A673 (cell line): Measurements from ENCODE around the gene OVCH1.

Experiments
- EZH2 ChIP-seq: fragments of 200-600 bp; sonication (generic); IDR thresholded peaks from 2 replicates; pipeline ENCODE4 v1.6.1; 2017; ENCODE audit warnings: borderline replicate concordance, low read depth, mild to moderate bottlenecking, mixed read lengths, antibody characterized with exemption, low read length; ENCODE audit not compliant: poor library complexity, severe bottlenecking
- TF ChIP-seq, protein P1 (sequence below): fragments of 300-800, 200-600 bp; sonication (generic); conservative IDR thresholded peaks from 2 replicates; pipeline ENCODE4 v1.5.1; 2017; ENCODE audit warnings: low read depth, mild to moderate bottlenecking, antibody characterized with exemption, low read length, moderate library complexity, mixed read lengths

DNA sequence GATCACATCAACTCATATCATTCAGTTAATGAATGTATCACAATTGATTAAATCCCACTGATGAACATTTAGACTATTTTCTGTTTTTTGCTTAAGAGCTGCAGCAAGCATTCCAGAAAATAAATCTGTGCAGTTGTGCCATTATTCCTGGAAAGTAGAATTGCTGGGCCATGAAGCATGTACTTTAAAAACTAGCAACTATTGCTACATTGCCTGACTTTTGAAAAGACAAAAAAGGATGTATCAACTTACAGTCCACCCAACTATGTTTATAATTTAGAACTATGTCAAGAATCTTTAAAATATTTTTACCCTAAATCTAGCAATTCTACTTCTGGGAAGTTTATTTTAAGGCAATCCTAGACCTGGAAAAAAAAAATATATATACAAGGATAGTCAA is 83.1 kb downstream of the OVCH1 start:
- TF ChIP-seq, protein P1, sequence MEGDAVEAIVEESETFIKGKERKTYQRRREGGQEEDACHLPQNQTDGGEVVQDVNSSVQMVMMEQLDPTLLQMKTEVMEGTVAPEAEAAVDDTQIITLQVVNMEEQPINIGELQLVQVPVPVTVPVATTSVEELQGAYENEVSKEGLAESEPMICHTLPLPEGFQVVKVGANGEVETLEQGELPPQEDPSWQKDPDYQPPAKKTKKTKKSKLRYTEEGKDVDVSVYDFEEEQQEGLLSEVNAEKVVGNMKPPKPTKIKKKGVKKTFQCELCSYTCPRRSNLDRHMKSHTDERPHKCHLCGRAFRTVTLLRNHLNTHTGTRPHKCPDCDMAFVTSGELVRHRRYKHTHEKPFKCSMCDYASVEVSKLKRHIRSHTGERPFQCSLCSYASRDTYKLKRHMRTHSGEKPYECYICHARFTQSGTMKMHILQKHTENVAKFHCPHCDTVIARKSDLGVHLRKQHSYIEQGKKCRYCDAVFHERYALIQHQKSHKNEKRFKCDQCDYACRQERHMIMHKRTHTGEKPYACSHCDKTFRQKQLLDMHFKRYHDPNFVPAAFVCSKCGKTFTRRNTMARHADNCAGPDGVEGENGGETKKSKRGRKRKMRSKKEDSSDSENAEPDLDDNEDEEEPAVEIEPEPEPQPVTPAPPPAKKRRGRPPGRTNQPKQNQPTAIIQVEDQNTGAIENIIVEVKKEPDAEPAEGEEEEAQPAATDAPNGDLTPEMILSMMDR, result no peak
- no peak for TF ChIP-seq EZH2
